Right atrium auricular region (tissue), 2 donors: ENCODE results near the gene MYO5C. TPM values are rescaled to one million over a fixed set of nuclear protein-coding genes. Genes with fewer than 3 reads are reported as not detected.

Experiments used
- DNase-seq: peaks from one replicate; pipeline ENCODE4 v3.0.0-alpha.2; 2019; ENCODE audit warnings: low spot score
- H3K27ac ChIP-seq, 2 donors: fragments of 200-600 bp; sonication (generic); 1 replicate in 1 of 2; 2 replicates in 1 of 2; pipeline ENCODE4 v1.5.1; 2016 to 2019
- H3K27me3 ChIP-seq, 2 donors: fragments of 200-600 bp; sonication (generic); one replicate each; pipeline versions ENCODE4 v1.5.1 to v1.6.0; 2017 to 2019
- H3K36me3 ChIP-seq: fragments of 200-600 bp; sonication (generic); one replicate; pipeline ENCODE4 v1.5.1; 2016
- H3K4me1 ChIP-seq, 2 donors: fragments of 200-600 bp; sonication (generic); one replicate each; pipeline versions ENCODE4 v1.5.1 to v1.6.0; 2017 to 2019
- H3K4me3 ChIP-seq, 2 donors: fragments of 200-600 bp; sonication (generic); 1 replicate in 1 of 2; 2 replicates in 1 of 2; pipeline ENCODE4 v1.5.1; 2017 to 2019; ENCODE audit warnings: mild to moderate bottlenecking in 1 of 2, moderate library complexity in 1 of 2
- H3K9me3 ChIP-seq, 2 donors: fragments of 200-600 bp; sonication (generic); one replicate each; pipeline ENCODE4 v1.5.1; 2019
- total RNA-seq, 2 donors: library from RNA; depleted of rRNA; stranded (reverse); fragments of >200 nt; gene quantifications; one replicate each; pipeline ENCODE4 v1.1.0, GENCODE V29; 2016
- TF ChIP-seq, protein P1 (sequence below), 2 donors: fragments of 200-600 bp; sonication (generic); IDR thresholded peaks; one replicate each; pipeline ENCODE4 v1.5.1; 2019; ENCODE audit warnings: antibody characterized with exemption in 2 of 2

The MYO5C gene, protein sequence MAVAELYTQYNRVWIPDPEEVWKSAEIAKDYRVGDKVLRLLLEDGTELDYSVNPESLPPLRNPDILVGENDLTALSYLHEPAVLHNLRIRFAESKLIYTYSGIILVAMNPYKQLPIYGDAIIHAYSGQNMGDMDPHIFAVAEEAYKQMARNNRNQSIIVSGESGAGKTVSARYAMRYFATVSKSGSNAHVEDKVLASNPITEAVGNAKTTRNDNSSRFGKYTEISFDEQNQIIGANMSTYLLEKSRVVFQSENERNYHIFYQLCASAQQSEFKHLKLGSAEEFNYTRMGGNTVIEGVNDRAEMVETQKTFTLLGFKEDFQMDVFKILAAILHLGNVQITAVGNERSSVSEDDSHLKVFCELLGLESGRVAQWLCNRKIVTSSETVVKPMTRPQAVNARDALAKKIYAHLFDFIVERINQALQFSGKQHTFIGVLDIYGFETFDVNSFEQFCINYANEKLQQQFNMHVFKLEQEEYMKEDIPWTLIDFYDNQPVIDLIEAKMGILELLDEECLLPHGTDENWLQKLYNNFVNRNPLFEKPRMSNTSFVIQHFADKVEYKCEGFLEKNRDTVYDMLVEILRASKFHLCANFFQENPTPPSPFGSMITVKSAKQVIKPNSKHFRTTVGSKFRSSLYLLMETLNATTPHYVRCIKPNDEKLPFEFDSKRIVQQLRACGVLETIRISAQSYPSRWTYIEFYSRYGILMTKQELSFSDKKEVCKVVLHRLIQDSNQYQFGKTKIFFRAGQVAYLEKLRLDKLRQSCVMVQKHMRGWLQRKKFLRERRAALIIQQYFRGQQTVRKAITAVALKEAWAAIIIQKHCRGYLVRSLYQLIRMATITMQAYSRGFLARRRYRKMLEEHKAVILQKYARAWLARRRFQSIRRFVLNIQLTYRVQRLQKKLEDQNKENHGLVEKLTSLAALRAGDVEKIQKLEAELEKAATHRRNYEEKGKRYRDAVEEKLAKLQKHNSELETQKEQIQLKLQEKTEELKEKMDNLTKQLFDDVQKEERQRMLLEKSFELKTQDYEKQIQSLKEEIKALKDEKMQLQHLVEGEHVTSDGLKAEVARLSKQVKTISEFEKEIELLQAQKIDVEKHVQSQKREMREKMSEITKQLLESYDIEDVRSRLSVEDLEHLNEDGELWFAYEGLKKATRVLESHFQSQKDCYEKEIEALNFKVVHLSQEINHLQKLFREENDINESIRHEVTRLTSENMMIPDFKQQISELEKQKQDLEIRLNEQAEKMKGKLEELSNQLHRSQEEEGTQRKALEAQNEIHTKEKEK (N-terminal part only)
- 1 to 10 TPM; 2.0 to 5.3 TPM for total RNA-seq

DNA sequence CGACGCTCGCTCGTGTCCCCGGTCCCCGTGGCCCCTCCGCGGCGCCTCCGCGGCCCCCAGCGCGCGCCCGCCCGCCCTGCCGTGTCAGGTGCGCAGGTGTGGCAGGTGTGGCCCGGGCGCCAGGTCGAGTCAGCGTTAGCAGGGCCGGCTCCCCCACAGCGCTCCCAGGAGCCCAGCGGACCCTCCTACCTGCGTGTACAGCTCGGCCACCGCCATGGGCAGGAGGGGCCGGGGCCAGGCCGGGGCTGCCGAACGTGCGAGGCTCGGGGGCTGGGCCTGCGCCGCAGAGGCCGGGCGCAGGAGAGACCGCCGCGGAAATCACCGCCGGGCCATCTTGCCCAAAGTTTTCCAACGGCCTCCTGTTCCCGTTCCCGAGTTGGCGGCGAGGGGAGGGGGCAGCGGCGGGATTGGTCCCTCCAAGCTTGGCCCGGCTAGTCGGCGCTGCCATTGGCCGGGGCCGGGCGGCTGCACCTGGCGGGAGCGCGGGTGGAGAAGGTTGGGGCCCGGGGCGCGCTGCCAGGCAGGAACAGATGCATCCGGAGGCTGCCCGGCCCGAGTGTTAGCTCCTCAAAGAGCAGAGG lies at the start of gene MYO5C:
Gene MYO5C (minus strand): TSS at position 384 of the 581 bp plus-strand sequence. CDS start 168 bp downstream, at position 216.
- peak within 1 kb of the TSS; percentile 48 to 70 for H3K27ac ChIP-seq
- DNase-seq, result no peak
- H3K4me3 ChIP-seq, result peak within 1 kb of the TSS; percentile 58 to 74
- no peaks in the 10 kb centered on the region for H3K27me3 ChIP-seq
- no peaks in the 10 kb centered on the region for H3K36me3 ChIP-seq
- H3K9me3 ChIP-seq, result no peaks in the 10 kb centered on the region
- TF ChIP-seq, protein P1, sequence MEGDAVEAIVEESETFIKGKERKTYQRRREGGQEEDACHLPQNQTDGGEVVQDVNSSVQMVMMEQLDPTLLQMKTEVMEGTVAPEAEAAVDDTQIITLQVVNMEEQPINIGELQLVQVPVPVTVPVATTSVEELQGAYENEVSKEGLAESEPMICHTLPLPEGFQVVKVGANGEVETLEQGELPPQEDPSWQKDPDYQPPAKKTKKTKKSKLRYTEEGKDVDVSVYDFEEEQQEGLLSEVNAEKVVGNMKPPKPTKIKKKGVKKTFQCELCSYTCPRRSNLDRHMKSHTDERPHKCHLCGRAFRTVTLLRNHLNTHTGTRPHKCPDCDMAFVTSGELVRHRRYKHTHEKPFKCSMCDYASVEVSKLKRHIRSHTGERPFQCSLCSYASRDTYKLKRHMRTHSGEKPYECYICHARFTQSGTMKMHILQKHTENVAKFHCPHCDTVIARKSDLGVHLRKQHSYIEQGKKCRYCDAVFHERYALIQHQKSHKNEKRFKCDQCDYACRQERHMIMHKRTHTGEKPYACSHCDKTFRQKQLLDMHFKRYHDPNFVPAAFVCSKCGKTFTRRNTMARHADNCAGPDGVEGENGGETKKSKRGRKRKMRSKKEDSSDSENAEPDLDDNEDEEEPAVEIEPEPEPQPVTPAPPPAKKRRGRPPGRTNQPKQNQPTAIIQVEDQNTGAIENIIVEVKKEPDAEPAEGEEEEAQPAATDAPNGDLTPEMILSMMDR (IDR thresholded peaks at IDR 0.05), result no peak
- peaks cover 0 to 12% of the 10 kb centered on the region in 2 donors for H3K4me1 ChIP-seq

DNA sequence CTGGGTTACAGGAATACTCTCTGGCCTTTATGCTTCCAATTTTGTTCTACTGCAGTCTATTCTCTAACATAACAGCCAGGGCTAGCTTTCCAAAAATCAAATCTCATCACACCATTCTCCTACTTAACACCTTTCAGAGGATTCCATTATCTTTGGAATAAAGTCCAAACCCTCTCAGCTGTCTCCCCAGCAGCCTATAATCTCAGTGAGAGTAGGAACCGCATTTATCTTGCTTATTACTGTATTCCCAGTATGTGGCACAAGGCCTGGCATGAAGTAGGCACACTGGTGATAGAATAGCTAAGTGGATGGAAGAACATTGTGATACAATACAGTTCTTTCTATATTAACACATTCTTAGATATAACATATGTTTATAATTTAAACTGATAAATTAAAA lies 49.0 kb upstream of the MYO5C start:
- DNase-seq, result no peak
- Histone ChIP-seq H3K9me3 (no peaks in the 10 kb centered on the region), H3K4me3 (no peak overlapping the region), H3K36me3 (peaks cover 13% of the 10 kb centered on the region), H3K4me1 (peaks cover 0 to 12% of the 10 kb centered on the region in 2 donors), H3K27me3 (no peaks in the 10 kb centered on the region), H3K27ac (peak overlapping the region; percentile 26 to 76)
- TF ChIP-seq, protein P1 (IDR thresholded peaks at IDR 0.05), result no peak

DNA sequence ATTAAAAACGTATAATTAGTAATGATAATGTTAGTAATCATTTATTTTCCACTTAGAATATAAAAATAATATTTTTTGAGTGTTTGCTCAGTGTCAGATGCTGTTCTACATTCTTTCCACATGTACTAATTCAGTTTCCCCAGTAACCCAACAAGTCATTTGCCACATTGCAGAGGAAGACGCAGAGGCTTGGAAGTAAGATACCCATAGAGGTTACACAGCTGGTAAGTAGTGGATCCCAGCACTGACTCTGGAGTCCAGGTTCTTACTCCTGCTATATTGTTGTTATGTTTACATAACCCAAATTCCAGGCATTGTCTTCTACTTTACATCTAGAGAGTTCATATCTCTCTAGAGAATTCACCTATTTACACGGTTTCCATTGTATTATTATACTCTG lies 48.2 kb upstream of the MYO5C start:
- Histone ChIP-seq H3K27ac (peak overlapping the region; percentile 26 to 76), H3K9me3 (no peaks in the 10 kb centered on the region), H3K36me3 (peaks cover 10% of the 10 kb centered on the region), H3K27me3 (no peaks in the 10 kb centered on the region), H3K4me3 (no peak overlapping the region), H3K4me1 (peaks cover 0 to 12% of the 10 kb centered on the region in 2 donors)
- no peak for DNase-seq
- TF ChIP-seq, protein P1 (IDR thresholded peaks at IDR 0.05), result no peak

DNA sequence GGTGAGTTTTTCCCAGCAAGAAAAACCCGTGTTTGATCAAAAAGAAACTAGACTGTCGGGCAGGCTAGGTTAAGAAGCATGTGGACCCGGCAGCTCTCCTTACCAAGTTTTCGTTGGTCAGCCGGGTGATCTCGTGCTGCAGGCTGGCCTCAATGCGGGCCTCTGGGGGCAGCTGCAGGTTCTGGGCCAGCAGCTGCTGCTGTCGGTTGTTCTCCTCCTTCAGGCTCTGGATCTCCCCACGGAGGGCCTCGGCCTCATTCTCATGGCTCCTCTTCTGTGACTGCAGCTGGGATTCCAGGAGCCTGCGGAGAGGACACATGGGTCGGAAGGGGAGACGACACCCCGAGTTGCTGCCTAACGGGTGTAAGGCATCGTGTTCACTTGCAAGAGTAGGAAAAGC lies 44.5 kb upstream of the MYO5C start:
- peaks cover 6% of the 10 kb centered on the region for H3K36me3 ChIP-seq

More for the DNA sequence above, 44.5 kb upstream of the MYO5C start:
- TF ChIP-seq, protein P1 (IDR thresholded peaks at IDR 0.05), result no peak
- DNase-seq, result no peak
- Histone ChIP-seq H3K27me3 (no peaks in the 10 kb centered on the region), H3K4me3 (no peak overlapping the region), H3K4me1 (peaks cover 0 to 20% of the 10 kb centered on the region in 2 donors), H3K27ac (no peak overlapping the region), H3K9me3 (no peaks in the 10 kb centered on the region)
